EH (cell line): Measurements from ENCODE around the gene PCDH1.
"Not testable (repeated sequence)": the region's sequence is repeated elsewhere in the genome, so short reads cannot be mapped to it uniquely, and the experiment has no call there.

ENCODE experiments used
- DNase-seq: peaks from one replicate; pipeline ENCODE4 v3.0.0-alpha.2; 2015; ENCODE audit warnings: low read depth

Gene PCDH1

DNA sequence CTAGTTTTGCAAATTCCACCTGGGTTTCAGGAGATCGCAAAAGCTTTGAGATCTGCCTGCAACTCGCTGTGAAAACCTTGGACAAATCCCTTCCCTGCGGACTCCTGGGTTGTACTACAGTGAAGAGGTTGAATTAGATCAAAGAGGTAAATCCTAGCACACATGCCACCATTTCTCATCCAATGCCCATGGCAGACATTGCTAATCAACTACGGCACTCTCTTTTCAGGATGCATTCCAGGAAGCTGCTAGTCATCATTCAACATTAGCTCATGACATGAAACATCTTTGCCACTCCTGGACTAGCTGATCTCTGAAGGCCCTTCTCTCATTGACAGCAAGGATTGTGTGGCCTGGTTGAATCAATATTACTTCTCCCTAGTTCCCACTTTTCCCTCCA lies 46.1 kb downstream of the PCDH1 start:
- DNase-seq, result peak; percentile 21

DNA sequence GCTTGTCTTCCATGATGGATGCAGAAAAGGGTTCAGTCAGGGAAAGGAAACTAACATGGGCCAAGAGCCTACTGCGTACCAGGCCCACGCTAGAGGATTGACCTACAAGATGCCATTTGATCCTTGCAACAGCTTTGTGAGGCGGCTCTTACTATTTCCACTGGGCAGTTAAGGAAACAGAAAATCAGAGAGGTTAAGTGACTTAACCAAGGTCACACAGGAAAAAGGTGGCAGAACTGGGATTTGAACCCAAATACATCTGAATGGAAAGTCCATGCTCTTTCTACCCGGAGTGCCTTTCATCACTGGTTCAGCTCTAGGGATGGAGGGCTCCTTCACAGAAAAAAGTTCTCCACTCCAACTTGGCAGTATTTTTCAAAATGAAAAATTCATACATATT lies 50.0 kb downstream of the PCDH1 start:
- DNase-seq, result no peak

DNA sequence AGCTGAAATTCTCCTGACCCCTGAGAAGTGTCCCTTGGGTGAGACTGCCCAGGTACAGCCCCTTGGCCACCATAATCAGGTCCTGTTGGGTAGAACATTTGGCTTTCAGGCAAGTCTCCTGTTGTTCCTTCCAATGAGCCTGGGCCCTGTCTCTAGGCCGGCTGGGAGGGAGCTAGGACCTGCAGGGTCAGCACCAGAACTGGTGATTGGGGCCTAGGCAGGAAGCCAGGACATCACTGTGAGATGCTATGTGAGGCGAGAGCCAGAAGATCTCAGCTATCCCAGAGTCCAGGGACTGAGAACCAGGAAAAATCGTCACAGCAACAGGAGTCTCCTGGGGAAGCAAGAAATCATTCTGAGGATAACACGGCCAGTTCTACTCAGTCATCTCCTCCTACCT lies 51.5 kb downstream of the PCDH1 start:
- DNase-seq, result peak; percentile 51

DNA sequence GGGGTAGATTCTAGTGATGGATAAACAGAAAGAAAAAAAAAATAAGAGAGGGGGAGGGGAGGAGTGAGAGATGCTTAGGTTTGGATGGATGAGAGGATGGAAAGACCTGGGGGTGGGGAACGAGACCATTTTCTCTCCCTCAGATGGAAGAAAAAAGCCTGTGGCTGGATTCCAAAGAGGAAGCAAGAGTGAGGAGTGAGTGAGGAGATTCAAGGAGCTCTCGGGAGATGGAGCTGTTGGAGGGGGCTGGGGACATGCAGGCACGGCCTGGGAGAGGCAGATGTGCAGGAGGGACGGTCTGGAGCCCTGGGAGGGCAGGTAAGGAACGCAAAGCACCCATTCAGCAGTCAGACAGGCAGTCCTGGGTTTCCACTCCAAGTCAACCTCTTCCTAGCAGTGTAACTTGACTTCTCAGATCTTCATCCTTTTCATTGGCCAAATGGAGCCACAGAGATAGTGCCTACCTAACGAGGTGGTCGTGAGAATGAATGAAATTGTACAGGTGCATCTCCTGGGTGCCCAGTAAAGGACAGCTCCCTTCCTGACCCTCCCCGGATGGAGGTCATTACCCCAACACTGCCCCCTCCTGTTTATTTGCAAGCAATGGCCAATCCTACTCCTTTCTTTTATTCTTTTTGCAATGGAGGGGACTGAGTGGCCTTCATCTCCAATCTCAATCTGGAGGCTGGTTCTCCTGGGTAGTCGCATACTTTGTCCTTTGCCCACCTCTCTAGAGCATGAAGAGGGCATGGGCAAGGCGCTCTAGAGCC lies 52.2 kb downstream of the PCDH1 start:
- no peak for DNase-seq

DNA sequence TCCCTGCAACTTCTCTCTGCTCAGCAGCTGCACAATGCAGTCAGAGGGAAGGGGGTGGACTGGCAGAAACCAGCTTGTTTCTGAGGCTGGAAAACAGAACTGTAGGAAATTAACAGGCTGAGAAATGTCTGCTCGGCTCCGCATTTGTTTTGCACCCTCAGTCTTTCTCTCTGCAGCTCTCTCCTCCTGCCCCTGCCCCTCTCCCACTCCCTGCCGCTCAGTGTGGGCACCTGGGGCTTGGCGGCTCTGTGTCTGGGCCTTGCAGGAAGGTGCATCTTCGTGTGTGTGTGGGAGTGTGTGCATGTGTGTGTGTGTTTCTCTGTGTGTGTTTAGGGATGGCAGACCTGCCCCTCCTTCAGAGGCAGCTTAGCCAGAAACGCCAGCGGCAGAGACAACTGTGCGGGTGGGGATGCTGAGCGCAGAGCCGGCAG lies 53.0 kb downstream of the PCDH1 start:
- no peak for DNase-seq

DNA sequence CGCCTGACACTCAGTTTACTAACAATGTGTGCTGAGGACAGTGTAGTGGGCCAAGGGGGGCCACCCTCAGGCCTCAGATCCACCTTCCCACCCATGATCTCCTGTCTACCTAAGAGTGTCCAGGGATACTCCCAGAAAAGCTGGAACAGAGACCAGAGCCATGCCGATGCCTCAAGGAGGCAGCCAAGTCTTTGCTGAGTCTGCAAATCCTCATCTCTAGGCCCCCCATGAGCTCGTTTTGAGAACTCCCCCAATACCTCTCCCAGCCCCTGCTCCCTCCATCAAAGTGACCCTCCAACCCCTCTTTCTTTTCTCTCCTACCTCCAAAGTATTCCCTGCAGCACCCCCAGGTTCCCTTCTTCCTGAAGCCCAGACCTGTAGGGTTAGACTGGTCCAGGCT lies 53.5 kb downstream of the PCDH1 start:
- DNase-seq, result no peak

DNA sequence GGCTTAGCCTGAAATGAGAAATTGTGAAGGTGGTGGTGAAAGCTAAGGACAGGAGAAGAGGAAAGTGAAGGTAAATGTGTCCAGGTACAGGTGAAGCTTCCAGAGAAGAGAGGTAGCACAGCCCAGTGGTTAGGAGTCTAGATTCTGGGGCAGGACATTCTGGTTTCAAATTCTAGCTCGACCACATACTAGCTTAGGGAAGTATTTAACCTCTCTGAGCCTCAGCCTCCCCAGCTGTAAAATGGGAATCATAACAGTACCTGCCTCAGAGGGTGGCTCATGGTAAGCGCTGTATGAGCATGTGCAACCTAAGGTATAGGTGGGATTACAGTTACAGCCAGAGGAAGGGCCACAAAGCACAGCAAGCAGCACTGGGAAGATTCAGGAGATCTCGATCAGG lies 55.2 kb downstream of the PCDH1 start:
- no peak for DNase-seq

DNA sequence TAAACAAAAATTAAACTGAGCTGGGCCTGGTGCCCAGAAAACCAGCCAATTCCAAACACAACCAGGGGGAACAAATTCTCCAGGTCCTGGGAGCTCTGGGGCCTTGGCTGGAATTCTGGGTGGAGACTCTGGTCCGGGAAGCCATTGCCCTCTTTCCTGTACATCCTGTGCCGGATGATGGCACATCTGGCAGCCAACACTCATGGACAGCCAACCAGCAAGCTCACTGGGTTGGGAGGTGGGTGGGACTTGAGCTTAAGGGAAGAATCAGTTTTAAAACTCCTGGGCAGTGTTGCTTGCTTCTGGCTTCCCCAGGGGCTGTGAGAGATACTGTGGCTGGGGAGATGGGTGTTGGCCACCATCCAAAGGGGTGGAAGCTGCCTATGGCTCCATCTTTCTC lies 56.1 kb downstream of the PCDH1 start:
- peak; percentile 73 for DNase-seq

DNA sequence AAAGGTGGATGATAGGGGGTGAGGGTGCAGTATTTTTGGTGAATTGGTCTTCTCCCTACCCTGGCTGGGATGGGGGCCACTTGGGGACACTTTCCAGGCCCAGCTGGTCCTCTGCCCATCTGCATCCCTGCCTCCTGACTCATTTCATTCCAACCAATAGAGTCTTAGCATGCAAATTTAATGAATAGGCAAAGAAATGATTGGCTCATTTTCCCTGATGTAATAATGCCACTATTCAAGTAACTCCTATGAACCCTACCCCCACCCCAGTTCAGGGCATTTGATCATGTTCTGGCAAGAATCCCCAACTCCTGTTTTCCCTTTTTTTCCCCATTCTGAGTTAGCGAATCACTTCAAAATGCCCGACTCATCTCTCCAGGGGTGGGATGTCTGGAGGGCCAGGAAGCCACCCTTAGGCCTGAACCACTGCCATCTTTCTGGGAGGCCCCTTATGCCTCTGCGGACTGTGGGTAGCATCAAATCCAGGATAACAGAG lies 56.7 kb downstream of the PCDH1 start:
- peak; percentile 95 for DNase-seq

DNA sequence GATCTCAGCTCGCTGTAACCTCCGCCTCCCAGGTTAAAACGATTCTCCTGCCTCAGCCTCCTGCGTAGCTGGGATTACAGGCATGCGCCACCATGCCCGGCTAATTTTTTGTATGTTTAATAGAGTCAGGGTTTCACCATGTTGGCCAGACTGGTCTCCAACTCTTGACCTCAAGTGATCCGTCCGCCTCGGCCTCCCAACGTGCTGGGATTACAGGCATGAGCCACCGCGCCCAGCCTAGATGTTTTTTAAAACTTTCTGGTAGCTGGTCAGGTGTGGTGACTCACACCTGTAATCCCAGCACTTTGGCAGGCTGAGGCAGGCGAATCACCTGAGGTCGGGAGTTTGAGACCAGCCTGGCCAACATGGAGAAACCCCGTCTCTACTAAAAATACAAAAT lies 57.5 kb downstream of the PCDH1 start:
- DNase-seq, result not testable (repeated sequence)

DNA sequence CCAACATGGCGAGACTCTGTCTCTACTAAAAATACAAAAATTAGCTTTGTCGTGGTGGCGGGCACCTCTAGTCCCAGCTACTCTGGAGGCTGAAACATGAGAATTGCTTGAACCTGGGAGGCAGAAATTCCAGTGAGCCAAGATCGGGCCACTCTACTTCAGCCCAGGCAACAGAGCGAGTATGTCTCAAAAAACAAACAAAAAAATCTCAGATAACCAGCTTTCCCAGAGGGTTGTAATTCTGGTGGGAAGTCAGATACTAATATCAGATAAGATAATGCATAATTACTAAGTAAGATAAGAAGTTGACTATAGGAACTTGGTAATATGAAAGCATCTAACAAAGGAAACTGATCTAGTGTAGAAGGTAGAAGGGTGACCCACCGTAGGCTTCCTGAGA lies 60.6 kb downstream of the PCDH1 start:
- DNase-seq, result no peak

DNA sequence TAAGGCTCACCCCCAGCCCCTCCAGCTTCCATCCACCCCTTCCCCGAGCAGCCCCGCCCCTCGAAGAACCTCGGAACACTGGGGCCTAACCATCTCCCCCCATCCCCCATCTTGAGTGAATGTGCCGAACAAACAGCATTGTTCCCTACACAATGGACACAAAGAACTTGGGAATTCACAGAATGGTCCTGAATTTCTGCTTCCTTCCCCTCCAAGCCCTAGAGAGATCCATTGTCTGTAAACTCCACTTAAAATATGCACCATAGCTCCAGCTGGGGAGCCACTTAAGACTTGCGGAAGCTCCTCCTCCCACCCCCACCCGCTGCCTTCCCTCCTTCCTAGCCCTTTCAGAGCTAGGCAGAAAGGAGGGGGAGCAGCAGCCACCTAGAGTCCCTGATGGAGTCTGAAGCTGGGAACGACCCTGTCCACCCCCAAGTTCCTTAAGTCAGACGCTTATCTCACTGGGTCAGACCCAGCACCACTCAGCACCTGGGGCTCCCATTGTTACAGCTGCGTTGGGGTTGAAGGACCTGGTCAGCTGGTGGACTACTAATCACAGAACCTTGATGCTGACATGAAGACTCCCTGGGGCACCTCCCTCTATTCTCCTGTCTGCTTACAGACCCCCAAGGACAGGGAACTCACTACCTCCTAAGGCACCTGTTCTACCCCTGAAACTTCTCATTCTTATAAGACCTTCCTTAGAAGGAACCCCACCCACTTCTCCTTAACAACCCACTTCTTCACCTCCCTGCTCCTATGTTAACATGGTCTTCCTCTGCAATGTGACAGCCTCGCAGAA lies 61.4 kb downstream of the PCDH1 start:
- DNase-seq, result no peak

DNA sequence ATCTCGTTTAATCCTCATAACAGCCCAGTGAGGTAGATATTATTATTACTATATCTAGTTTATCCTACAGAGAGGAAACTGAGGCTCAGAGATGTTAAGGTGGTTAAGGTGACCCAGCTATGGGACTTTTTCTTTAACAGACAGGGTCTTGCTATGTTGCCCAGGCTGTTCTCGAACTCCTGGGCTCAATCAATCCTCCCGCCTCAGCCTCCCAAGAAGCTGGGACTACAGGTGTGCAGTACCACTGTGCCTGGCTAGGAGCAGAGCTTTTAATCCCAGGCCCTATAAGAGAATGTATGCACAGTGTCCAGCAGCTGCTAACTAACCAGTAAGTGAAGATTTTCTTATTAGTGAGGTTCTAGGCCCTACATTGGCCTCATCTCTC lies 62.4 kb downstream of the PCDH1 start:
- DNase-seq, result no peak

DNA sequence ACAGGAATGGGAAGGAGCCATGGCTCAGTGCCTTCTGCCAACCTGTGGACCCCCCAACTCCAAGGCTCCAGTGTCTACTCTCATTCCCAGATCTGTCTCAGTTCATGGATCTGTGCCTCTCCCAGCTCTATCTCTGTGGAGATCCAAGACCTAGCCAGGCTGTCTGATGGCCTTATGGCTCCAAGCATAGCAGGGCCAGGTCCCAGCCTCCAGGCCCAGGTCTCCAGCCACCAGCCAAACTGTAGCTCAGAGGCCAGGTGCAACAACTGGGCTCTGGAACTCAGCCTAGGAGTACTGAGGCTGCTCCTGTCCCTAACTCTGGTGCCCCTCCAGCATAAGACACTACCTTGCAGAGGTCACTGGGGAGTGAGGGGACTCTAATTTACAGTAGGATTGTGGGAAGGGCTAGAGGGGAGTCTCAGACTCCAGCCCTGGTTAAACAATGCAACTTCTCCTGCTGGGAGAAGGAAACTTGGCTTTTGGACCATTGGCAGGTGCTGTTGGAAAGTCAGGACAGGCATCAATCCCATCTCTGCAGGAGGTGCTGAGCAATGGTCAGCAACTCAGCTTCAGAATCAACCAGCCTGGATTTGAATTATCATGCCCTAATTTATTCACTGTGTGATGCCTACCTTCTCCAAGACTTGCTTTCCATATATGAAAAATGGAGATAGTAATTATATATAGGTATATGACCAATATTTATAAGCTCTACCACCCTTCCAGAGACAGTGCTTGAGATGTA lies 63.0 kb downstream of the PCDH1 start:
- no peak for DNase-seq

DNA sequence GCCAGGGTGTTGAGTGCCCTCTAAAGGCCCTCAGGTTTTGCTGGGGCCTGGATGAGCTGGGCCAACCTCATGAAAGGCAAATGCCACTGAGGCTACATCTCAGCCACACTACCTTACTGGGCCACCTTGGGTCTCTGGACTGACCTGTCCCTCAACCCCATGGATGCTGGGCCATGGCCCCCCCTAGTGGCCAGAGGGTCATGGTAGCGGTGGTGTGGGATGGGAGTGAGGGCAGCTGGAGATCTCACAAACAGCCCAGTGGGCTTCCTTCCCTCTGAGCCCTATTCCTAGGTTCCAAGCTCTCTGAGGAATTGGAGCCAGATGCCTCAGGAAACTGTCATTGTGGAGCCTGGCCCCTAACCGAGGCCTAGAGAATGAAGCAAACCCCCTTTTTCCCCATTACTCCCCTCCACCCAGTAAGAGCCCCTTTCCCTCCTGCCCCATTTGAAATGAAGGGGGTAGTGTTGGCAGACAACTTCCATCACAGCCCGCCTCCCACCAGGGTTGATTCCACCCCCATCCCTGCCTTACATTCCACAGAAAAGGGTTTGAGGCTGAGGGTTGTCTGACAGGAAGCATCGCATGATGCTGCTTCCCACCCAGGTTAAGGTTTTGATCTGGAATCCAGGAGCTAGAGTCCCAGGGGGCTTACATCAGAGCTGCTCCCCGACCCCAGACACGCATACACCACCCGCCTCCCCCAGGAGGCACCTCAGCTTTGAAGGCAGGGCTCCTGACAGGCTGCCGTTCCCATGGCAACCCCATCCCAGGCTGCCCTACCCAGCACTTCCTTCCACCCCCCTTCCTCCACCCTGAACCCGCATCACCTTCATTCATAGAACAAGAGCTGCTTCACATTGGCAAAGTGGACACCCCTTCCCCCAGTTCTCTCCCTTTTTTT lies 63.9 kb downstream of the PCDH1 start:
- peak; percentile 34 for DNase-seq

DNA sequence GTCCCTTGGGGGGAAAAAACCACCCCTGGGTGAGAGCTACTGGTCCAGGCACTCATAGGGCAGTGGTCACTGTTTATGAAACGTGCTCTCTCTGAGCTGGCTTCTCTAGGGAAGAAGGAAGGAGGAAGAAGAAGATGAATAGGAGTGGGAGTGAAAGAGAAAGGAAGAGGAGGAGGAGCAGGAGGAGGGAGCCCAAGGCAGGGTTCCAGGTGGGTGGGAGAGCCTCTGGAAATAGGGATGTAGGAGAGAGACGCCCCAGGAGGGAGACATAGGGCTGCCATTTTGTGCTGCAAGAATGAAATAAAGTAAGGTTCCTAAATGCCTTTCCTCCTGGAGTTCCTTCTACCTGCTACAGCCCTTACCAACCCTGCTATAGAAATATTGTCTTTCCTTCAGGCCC lies 65.7 kb downstream of the PCDH1 start:
- DNase-seq, result no peak

DNA sequence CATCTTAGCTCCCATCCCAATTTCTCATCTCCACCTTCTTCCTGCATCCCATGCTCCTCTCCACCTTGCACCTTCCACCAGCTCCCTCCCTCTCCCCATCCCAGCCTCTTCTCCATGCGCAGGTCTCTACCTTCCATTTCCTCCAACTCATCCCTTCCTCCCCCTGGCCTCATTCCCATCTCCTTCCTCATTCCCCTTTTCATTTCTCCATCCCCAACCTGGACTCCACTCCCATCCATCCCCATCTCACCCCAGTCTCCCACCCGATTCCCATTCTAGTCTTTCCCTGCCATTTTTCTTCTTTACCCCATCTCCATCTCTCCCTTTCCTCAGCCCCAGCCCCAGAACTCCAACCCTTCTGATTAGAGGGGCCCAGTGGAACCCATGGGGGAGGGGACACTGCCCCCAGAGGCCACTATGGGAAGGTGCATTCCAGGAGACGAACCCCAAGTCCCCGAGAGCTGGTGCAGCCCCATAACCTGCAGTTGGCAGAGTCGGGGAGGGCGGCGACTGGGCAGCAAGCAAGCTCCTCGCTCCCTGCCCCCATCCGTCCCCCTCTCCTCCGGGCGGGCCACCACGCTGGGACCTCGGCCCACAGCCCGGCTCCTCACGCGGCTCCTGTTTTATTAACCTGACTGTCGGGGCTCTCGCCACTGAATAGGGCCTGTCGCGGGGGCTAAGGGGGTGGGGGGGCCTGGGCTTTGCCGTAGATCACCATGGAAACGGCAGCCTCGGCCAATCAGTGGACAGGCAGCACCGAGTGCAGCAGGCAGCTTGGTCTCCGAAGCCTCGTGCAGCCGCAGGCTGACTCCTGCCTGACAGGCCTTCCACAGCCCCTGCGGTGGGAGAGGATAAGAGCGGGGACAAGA lies 66.7 kb downstream of the PCDH1 start:
- peak; percentile 14 for DNase-seq

DNA sequence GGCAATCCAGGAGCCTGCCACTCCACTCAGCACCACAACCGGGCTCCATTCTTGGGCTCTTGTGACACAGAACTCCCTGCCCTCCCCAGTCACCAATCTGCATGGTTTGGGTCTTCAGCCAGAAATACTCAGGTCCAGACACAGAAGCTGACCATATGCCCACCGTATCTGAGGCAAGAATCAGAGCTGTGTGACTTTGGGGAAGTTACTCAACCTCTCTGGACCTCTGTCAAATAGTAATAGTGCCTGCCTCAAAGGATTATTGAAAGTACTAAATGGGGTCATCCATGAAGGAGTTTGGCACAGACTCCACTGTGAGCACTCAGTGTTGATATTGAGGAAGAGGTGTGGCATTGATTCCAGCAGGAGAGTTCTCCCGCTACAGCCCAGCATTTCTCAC lies 67.5 kb downstream of the PCDH1 start:
- DNase-seq, result no peak

DNA sequence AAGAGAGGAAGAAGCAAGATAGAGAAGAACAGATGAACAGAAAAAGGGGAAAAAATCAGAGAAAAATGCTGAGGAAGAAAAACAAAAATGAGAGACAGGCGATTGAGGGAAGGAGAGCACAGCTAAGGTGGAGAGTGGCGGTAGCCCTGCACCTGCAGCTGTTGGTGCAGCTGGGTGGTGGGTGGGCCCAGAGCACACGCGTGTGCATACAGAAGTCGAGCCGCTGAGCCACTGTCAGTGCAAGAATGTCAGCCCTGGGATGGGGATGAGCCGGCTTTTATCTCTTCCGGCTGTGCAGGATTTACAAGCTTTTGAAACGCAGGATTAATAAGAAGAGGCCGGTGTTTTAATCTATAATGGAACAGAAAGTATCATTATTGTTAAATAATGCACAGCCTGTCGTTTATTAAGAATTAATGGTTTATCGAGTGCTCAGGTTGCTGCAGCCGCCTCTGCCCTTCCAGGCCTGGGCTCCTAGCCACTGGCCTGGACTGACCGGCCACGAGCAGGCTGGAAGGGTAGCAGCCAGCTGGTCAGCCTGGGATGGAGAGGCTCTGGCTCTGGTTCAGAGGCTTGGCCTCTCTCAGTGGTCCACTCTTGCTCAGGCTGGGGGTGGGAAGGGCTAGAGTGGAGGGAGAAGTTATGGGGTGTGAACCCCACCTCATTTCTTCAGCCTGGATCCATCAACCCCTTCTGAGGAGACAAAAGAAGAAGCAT lies 68.7 kb downstream of the PCDH1 start:
- DNase-seq, result no peak

DNA sequence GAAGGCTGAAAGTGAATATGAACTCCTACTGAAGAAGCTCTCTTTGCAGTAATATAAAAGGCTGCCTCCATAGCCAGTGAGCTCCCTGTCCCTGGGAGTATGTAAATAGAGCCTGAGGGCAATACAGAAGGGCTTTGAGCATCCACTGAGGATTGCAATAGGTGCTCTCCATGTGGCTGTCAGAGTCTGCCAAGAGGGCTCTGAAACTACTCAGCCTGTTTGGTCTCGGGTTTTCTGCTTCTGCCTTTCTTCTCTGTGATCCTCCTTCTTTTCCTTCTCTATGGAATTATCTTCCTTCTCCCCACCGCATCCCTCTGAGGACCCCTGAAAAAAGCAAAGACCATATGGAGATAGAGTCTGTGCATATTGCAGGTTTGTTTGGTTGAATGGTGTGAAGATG lies 69.4 kb downstream of the PCDH1 start:
- no peak for DNase-seq
